Progenitor cell of endocrine pancreas (in vitro differentiated cells): ENCODE results near the gene TMEM165. TPM values are rescaled to one million over a fixed set of nuclear protein-coding genes. Genes with fewer than 3 reads are reported as not detected.
"Not testable (repeated sequence)": the region's sequence is repeated elsewhere in the genome, so short reads cannot be mapped to it uniquely, and the experiment has no call there.

Experiments
- DNase-seq: peaks from one replicate; pipeline ENCODE4 v3.0.0; 2021; ENCODE audit warnings: low spot score; ENCODE audit not compliant: unreplicated experiment
- H3K27ac Mint-ChIP-seq: 2 replicates; pipeline ENCODE4 v1.8.0; 2021; ENCODE audit warnings: mild to moderate bottlenecking, moderate library complexity, mixed read lengths
- H3K27me3 Mint-ChIP-seq: 2 replicates; pipeline ENCODE4 v1.8.0; 2021; ENCODE audit warnings: mixed read lengths
- H3K36me3 Mint-ChIP-seq: 2 replicates; pipeline ENCODE4 v1.8.0; 2022; ENCODE audit warnings: mixed read lengths; ENCODE audit not compliant: insufficient read depth
- H3K4me1 Mint-ChIP-seq: 2 replicates; pipeline ENCODE4 v1.8.0; 2021; ENCODE audit warnings: low read depth, mixed read lengths
- H3K4me3 Mint-ChIP-seq: 2 replicates; pipeline ENCODE4 v1.8.0; 2021; ENCODE audit warnings: low read depth, mild to moderate bottlenecking, moderate library complexity, mixed read lengths
- H3K9me3 Mint-ChIP-seq: 2 replicates; pipeline ENCODE4 v1.8.0; 2021; ENCODE audit warnings: low read depth, mixed read lengths
- total RNA-seq: library from RNA; stranded (reverse); gene quantifications from 2 replicates; pipeline ENCODE4 v1.2.1, GENCODE V29; 2021
- TF ChIP-seq, protein P1 (sequence below): fragments of 200-600 bp; sonication (generic); IDR thresholded peaks from one replicate; pipeline ENCODE4 v1.5.0; 2021; ENCODE audit warnings: antibody characterized with exemption, mild to moderate bottlenecking; ENCODE audit not compliant: unreplicated experiment

The TMEM165 gene
- total RNA-seq, 1 donor from 2014 or later = 65.7 TPM

DNA sequence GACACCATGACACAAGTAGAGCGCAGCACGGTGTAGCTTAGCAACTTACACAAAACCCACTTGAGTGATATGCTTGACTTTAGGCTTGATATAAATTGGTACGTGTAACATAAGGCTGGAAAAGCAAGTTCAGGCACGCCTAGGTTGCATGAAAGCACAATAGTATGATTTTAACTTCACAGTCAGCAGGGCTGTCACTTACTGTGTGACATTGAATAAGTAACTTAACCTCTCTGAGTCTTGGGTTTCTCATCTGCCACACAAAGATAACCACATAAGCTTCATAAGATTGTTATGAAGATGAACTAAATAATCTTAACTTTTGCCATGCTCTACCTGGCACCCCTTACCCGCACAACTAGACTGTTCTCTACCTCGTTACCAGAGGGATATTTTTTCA is 40.2 kb upstream of the TMEM165 start:
- Mint-ChIP-seq H3K27ac (no peak overlapping the region), H3K36me3 (peaks cover 17% of the 10 kb centered on the region), H3K27me3 (no peaks in the 10 kb centered on the region), H3K4me3 (no peak overlapping the region), H3K9me3 (peaks cover 10% of the 10 kb centered on the region), H3K4me1 (no peaks in the 10 kb centered on the region)
- DNase-seq = no peak
- TF ChIP-seq, protein P1, sequence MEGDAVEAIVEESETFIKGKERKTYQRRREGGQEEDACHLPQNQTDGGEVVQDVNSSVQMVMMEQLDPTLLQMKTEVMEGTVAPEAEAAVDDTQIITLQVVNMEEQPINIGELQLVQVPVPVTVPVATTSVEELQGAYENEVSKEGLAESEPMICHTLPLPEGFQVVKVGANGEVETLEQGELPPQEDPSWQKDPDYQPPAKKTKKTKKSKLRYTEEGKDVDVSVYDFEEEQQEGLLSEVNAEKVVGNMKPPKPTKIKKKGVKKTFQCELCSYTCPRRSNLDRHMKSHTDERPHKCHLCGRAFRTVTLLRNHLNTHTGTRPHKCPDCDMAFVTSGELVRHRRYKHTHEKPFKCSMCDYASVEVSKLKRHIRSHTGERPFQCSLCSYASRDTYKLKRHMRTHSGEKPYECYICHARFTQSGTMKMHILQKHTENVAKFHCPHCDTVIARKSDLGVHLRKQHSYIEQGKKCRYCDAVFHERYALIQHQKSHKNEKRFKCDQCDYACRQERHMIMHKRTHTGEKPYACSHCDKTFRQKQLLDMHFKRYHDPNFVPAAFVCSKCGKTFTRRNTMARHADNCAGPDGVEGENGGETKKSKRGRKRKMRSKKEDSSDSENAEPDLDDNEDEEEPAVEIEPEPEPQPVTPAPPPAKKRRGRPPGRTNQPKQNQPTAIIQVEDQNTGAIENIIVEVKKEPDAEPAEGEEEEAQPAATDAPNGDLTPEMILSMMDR = no peak

DNA sequence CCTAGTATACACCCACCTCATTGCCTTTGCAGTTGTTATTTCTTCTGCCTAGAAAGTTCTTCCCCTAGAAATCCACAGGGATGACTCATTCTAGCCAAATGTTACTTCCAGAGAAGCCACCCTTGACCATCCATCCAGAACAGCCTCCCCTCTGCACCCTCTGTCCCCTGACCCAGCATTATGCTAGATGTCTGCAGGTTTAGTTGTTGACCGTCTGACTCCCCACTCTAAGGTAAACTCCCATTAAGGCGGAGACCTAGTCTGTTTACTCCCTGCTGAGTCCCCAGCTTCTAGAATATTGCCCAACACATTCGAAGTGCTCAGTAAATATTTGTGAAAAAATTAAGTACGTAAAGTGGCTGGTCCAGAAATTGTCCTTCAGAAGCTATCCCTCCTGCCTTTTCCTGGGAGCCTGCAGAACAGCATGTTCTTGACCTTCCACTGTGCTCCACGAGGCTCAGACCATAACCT is 38.7 kb upstream of the TMEM165 start:
- Mint-ChIP-seq H3K27me3 (no peaks in the 10 kb centered on the region), H3K4me1 (no peaks in the 10 kb centered on the region), H3K36me3 (peaks cover 15% of the 10 kb centered on the region), H3K9me3 (peaks cover 10% of the 10 kb centered on the region), H3K27ac (no peak overlapping the region), H3K4me3 (no peak overlapping the region)
- TF ChIP-seq, protein P1 = no peak
- no peak for DNase-seq

DNA sequence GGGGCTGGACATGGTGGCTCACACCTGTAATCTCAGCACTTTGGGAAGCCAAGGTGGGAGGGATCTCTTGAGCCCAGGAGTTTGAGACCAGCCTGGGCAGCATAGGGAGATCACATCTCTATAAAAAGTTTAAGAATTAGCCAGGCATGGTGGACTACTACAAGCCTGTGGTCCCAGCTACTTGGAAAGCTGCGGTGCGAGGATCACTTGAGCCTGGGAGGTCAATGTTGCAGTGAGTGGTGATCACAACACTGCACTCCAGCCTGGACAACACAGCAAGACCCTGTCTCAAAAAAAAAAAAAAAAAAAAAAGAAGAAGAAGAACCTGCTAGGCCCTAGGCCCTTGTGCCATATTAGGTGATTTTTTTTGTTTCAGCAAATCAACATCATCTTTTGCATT is 37.5 kb upstream of the TMEM165 start:
- DNase-seq = no peak
- Mint-ChIP-seq H3K27me3 (no peaks in the 10 kb centered on the region), H3K36me3 (peaks cover 8% of the 10 kb centered on the region), H3K4me3 (no peak overlapping the region), H3K9me3 (peaks cover 4% of the 10 kb centered on the region), H3K4me1 (no peaks in the 10 kb centered on the region), H3K27ac (no peak overlapping the region)
- TF ChIP-seq, protein P1 = no peak

DNA sequence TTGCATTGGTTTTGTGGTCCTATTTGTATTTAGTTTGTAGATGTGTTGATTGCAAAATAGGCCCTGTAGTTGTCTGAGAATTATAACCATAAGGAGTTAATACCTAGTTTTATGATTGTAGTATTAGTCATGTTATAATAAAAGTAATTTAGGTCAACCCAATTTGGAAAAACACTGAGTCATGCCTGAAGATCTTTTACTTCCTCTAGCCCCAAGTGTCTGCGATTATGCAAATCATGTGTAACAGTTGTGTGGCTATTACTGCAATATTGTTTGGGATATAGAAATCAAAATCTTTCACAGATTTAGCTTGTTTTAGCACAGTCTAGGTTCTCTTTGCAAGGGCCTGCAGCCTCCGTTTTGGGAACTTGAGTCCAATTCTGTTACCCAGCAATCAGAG is 37.1 kb upstream of the TMEM165 start:
- H3K27ac Mint-ChIP-seq = no peak overlapping the region
- no peak overlapping the region for H3K4me3 Mint-ChIP-seq
- H3K4me1 Mint-ChIP-seq = no peaks in the 10 kb centered on the region
- DNase-seq = no peak
- TF ChIP-seq, protein P1 = no peak
- H3K9me3 Mint-ChIP-seq = peaks cover 4% of the 10 kb centered on the region
- no peaks in the 10 kb centered on the region for H3K27me3 Mint-ChIP-seq
- H3K36me3 Mint-ChIP-seq = peaks cover 5% of the 10 kb centered on the region

DNA sequence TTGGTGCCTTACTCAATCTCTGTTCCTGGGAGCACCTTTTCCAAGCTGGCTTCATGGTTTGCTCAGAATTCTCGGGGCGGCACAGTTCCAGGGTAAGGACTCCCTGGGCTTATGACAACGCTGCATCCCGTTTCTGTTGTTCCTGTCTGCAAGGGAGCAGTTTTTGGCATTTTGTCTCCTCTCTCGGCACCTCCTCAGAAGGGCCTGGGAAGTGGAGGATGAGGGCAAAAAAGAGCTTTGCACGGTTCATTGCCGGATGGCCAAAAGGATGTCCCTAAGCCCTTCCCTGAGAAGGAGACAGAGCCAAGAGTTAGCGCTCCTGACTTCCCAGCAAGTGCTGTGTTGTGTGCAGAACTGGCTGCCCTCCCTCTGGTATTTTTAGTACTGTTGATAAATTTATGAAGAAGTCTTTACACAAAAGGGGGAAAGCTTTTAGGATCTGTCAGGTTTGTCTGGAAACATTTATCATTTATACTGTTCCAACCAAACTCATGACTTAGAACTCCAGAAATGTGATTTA is 36.3 kb upstream of the TMEM165 start:
- Mint-ChIP-seq H3K4me3 (no peak overlapping the region), H3K36me3 (peaks cover 4% of the 10 kb centered on the region), H3K27me3 (no peaks in the 10 kb centered on the region), H3K4me1 (no peaks in the 10 kb centered on the region), H3K9me3 (peaks cover 3% of the 10 kb centered on the region), H3K27ac (no peak overlapping the region)
- TF ChIP-seq, protein P1 = no peak
- no peak for DNase-seq

DNA sequence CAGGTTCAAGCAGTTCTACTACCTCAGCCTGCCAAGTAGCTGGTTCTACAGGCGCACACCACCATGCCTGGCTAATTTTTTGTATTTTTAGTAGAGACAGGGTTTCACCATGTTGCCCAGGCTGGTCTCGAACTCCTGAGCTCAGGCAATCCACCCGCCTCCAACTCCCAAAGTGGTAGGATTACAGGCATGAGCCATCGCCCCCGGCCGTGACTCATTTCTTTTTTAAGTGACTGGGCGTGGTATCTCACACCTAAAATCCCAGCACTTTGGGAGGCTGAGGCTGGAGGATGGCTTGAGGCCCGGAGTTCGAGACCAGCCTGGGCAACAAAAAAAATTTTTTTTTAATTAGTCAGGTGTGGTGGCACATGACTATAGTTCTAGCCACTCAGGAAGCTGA is 32.8 kb upstream of the TMEM165 start:
- H3K4me3 Mint-ChIP-seq, H3K4me1 Mint-ChIP-seq, DNase-seq, H3K9me3 Mint-ChIP-seq, H3K36me3 Mint-ChIP-seq, H3K27me3 Mint-ChIP-seq, H3K27ac Mint-ChIP-seq: not testable (repeated sequence)
